ENCODE data around the gene BABAM2. TPM values are rescaled to one million over a fixed set of nuclear protein-coding genes. Genes with fewer than 3 reads are reported as not detected.

The BABAM2 gene
- total RNA-seq, 1 donor from 2014 or later = 37.1 TPM

- Mint-ChIP-seq H3K36me3 (ENCODE audit: insufficient read depth) (no peaks in the 10 kb centered on the region), H3K9me3 (ENCODE audit: low read depth) (no peaks in the 10 kb centered on the region), H3K4me1 (ENCODE audit: low read depth) (peaks cover 11% of the 10 kb centered on the region), H3K27me3 (no peaks in the 10 kb centered on the region), H3K4me3 (ENCODE audit: low read depth) (no peak overlapping the region), H3K27ac (peak overlapping the region; percentile 74)
- no peak for TF ChIP-seq CTCF (IDR thresholded peaks at IDR 0.05; ENCODE audit: unreplicated experiment)
- DNase-seq (ENCODE audit: low spot score, unreplicated experiment) = no peak
These were observed 69.8 kb downstream of the BABAM2 start for GRCh38 chr2:27960237-27960912.

- H3K4me3 Mint-ChIP-seq (ENCODE audit: low read depth) = no peak overlapping the region
- no peak overlapping the region for H3K27ac Mint-ChIP-seq
- no peak for DNase-seq (ENCODE audit: low spot score, unreplicated experiment)
- H3K4me1 Mint-ChIP-seq (ENCODE audit: low read depth) = peaks cover 15% of the 10 kb centered on the region
- H3K36me3 Mint-ChIP-seq (ENCODE audit: insufficient read depth) = peaks cover 2% of the 10 kb centered on the region
- H3K27me3 Mint-ChIP-seq = no peaks in the 10 kb centered on the region
- peaks cover 5% of the 10 kb centered on the region for H3K9me3 Mint-ChIP-seq (ENCODE audit: low read depth)
- no peak for TF ChIP-seq CTCF (IDR thresholded peaks at IDR 0.05; ENCODE audit: unreplicated experiment)
These were observed 71.5 kb downstream of the BABAM2 start for GRCh38 chr2:27962006-27962405.

- Mint-ChIP-seq H3K27ac (no peak overlapping the region), H3K27me3 (no peaks in the 10 kb centered on the region)
These were observed 72.9 kb downstream of the BABAM2 start for GRCh38 chr2:27963472-27963871.

GRCh38 chr2:27964067-27964466 lies 73.5 kb downstream of the BABAM2 start:
- TF ChIP-seq CTCF (IDR thresholded peaks at IDR 0.05; ENCODE audit: unreplicated experiment) = no peak
- H3K27ac Mint-ChIP-seq = no peak overlapping the region
- peaks cover 14% of the 10 kb centered on the region for H3K36me3 Mint-ChIP-seq (ENCODE audit: insufficient read depth)
- no peaks in the 10 kb centered on the region for H3K27me3 Mint-ChIP-seq
- no peak for DNase-seq (ENCODE audit: low spot score, unreplicated experiment)
- peaks cover 17% of the 10 kb centered on the region for H3K9me3 Mint-ChIP-seq (ENCODE audit: low read depth)
- H3K4me1 Mint-ChIP-seq (ENCODE audit: low read depth) = peaks cover 14% of the 10 kb centered on the region
- H3K4me3 Mint-ChIP-seq (ENCODE audit: low read depth) = no peak overlapping the region

More at GRCh38 chr2:27963472-27963871, 72.9 kb downstream of the BABAM2 start:
- no peak for DNase-seq (ENCODE audit: low spot score, unreplicated experiment)
- Mint-ChIP-seq H3K9me3 (ENCODE audit: low read depth) (peaks cover 12% of the 10 kb centered on the region), H3K4me1 (ENCODE audit: low read depth) (peaks cover 15% of the 10 kb centered on the region), H3K36me3 (ENCODE audit: insufficient read depth) (peaks cover 10% of the 10 kb centered on the region), H3K4me3 (ENCODE audit: low read depth) (no peak overlapping the region)
- no peak for TF ChIP-seq CTCF (IDR thresholded peaks at IDR 0.05; ENCODE audit: unreplicated experiment)

GRCh38 chr2:27965841-27966240 lies 75.3 kb downstream of the BABAM2 start:
- H3K27ac Mint-ChIP-seq = no peak overlapping the region

More at GRCh38 chr2:27965841-27966240, 75.3 kb downstream of the BABAM2 start:
- no peak for DNase-seq (ENCODE audit: low spot score, unreplicated experiment)
- Mint-ChIP-seq H3K4me1 (ENCODE audit: low read depth) (peaks cover 4% of the 10 kb centered on the region), H3K9me3 (ENCODE audit: low read depth) (peaks cover 22% of the 10 kb centered on the region), H3K36me3 (ENCODE audit: insufficient read depth) (peaks cover 20% of the 10 kb centered on the region), H3K4me3 (ENCODE audit: low read depth) (no peak overlapping the region), H3K27me3 (no peaks in the 10 kb centered on the region)
- TF ChIP-seq CTCF (IDR thresholded peaks at IDR 0.05; ENCODE audit: unreplicated experiment) = no peak

Measured in progenitor cell of endocrine pancreas (in vitro differentiated cells).